HuH-7.5 (cell line): ENCODE measurements around the gene P2RY8.
"Not testable (repeated sequence)": the region's sequence is repeated elsewhere in the genome, so short reads cannot be mapped to it uniquely, and the experiment has no call there.

Source experiments
- DNase-seq: peaks from one replicate; pipeline ENCODE4 v3.0.0; 2011; ENCODE audit warnings: low spot score

P2RY8 gene

DNA sequence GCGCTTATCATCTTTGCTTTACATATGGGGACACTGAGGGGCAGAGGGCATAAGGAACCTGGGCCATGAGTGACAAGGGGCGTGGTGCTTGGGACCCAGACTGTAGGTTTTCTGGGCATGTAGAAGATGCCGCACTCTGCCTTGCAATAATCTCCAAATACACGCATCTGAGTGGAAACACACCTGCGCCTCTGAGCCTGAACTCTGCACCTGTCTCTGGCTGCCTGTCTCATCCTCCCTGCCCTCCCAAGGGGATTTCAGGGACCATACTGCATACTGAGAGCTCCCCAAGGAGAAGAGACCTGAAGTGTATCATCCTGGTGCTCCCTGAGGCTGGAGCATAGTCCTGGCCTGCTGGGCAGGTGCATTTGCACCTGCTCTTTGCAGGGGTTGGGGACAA, 49.6 kb downstream of the P2RY8 start:
- DNase-seq: no peak

GRCh38 chrX:1486749-1487361, 50.1 kb downstream of the P2RY8 start:
- no peak for DNase-seq

DNA sequence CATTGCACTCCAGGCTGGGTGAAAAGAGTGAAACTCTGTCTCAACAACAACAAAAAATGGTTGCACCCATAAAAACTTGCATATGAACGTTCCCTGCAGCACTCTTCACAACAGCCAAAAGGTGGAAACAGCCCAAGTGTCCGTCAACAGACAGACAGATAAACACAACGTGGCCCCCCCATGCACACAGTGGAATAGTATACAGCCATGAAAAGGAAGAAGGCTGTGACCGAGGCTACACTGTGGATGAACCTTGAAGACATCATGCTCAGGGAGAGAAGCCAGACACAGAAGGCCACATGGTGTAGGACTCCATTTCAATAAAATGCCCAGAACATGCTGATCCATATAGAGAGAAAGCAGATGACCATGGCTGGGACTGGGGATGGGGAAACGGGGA, 50.8 kb downstream of the P2RY8 start:
- no peak for DNase-seq

DNA sequence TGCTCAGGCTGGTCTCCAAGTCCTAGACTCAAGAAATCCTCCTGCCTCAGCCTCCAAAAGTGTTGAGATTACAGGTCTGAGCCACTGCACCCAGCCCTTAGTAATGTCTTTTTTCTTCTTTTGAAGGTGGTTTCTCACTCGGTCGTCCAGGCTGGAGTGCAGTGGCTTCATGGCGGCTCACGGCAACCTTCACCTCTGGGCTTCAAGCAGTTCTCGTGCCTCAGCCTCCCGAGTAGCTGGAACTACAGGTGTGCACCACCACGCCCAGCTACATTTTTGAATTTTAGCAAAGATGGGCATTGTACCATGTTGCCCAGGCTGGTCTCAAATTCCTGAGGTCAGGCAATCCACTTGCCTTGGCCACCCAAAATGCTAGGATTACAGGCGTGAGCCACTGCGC, 52.0 kb downstream of the P2RY8 start:
- no peak for DNase-seq

DNA sequence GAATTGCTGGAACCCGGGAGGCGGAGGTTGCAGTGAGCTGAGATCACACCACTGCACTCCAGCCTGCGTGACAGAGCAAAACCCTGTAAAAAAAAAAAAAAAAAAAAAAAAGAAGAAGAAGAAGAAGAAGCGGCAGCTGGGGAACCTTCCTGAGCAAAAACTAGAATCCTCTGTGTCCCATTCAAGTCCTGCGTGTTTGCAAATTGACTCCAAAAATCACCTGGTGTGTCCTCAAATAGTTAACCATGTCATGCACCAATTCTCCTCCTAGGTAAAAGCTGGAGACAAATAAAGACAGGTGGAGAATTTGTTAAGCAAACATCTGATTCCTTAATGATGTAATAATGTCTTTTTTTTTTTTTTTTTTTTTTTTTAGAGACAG, 52.4 kb downstream of the P2RY8 start:
- DNase-seq: no peak

DNA sequence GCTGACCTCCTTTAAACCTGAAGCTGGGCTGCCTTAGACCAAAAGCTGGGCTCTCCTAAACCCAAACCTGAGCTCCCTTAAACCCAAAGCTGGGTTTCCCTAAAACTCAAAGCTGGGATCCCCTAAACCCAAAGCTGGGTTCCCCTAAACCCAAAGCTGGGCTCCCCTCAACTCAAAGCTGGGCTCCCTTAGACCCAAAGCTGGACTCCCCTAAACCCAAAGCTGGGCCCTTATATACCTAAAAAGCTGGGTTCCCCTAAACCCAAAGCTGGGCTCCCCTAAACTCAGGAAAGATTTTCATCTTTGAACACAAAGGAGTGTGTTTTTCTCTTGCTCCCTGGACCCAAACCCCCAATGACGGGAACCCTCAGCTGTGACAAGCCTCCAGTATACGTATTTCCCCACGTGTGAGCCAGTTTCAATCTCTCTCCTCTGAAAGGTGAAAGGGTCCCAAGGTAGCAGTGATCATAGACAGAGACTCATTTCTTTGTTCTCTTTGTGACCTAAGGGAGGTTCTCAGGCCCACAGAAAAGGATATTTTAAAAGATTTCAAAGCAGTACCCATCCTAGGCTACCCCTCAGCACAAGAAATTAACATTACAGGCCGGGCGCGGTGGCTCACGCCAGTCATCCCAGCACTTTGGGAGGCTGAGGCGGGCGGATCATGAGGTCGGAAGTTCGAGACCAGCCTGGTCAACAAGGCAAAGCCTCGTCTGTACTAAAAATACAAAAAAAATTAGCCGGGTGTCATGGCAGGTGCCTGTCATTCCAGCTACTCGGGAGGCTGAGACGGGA, 52.9 kb downstream of the P2RY8 start:
- no peak for DNase-seq

- not testable (repeated sequence) for DNase-seq
Measured at GRCh38 chrX:1482530-1482928, 54.5 kb downstream of the P2RY8 start.

GRCh38 chrX:1481636-1482529, 55.1 kb downstream of the P2RY8 start:
- peak; percentile 20 for DNase-seq

- DNase-seq: no peak
Measured at GRCh38 chrX:1480082-1480785, 56.8 kb downstream of the P2RY8 start.

GRCh38 chrX:1477801-1478458, 59.1 kb downstream of the P2RY8 start:
- DNase-seq: no peak

DNA sequence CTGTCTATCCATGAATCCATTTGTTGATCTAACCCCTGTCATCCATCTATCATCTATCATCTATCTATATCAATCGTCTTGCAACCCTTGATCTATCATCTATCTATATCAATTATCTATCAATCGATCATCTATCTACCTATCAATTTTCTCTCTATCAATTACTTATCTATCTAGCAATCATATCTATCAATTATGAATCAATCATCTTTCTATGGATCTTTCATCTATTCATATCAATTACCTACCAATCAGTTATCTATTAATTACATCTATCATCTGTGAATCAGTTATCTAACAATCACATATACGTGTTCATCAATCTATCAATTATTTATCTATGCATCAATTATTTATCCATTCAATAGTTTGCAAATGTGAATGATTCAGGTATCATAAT, 59.8 kb downstream of the P2RY8 start:
- no peak for DNase-seq

DNA sequence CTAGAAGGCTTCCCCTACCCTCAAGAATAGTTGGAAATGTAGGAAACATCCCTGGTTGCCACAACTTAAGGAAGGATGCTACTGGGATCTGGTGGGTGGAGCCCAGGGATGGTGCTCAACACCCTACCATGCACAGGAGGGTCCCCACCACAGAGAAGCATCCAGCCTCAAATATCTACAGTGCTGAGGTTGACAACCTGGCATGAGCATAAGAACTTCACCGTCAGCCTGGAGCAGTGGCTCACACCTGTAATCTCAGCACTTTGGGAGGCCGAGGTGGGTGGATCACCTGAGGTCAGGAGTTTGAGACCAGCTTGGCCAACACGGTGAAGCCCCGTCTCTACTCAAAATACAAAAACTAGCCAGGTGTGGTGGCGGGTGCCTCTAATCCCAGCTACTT, 60.3 kb downstream of the P2RY8 start:
- DNase-seq: no peak

- no peak for DNase-seq
Measured at GRCh38 chrX:1475881-1476280, 61.1 kb downstream of the P2RY8 start.

DNA sequence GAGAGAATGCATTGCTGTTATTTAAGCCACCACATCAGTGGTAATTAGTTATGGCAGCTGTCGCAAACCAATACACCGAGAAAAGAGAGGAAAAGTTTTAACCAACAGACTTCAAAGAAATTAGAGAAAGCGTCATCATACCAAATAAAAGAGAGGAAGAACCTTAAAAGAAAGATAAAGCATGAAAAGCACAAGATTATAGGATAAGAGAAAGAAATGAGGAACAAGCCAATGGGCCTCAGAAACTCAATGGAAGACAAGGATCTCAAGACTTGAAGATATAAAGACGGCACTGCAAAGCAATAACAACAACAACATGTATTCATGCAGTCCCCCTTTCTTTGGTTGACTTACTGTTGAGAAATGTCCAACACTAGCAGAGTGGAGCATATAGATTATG, 61.5 kb downstream of the P2RY8 start:
- DNase-seq: no peak

DNA sequence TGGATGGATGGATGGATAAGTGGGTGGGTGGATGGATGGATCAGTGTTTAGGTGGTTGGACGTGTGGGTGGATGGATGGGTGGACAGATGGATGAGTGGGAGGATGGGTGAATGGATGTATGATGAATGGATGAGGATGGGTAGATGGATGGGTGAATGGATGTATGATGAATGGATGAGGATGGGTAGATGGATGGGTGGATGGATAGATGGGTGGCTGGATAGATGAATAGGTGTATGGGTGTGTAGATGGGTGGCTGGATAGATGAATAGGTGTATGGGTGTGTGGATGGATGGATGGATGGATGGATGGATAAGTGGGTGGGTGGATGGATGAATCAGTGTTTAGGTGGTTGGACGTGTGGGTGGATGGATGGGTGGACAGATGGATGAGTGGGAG, 62.4 kb downstream of the P2RY8 start:
- not testable (repeated sequence) for DNase-seq

DNA sequence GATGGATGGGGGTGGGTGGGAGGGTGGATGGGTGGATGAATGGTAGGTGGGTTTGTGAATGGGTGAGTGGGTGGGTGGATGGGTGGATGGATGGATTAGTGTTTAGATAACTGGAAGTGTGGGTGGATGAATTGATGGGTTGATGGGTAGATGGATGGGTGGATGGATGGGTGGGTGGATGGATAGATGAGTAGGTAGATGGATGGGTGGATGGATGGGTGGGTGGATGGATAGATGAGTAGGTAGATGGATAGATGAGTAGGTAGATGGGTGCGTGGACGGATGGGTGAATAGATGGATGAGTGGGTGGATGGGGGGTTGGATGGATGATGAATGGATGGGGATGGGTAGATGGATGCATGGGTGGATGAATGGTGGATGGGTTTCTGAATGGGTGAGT, 64.0 kb downstream of the P2RY8 start:
- no peak for DNase-seq

DNA sequence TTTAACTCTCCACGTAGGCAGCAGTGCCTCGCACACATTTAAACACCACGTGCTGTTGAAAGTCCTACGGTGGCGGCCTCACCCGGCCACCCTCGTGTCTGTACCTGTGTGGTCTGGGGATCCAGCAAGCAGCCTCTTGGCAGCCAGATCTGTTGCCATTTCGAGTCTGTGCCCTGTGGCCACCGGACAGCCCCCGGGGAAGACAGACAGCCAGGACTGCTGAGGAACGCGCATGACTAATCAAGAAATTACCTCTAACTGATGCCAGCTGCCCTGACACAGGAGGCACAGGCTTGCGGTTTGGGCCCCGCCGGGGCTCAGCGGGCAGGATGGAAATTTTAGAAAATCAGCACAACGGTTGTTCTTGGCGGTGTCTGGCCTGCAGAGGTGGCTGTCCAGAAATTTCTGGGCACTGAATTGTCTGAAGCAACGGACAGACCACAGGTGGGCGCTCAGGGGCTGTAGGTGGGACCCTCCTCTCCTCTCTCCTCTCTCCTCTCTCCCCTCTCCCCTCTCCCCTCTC, 68.7 kb downstream of the P2RY8 start:
- no peak for DNase-seq

DNA sequence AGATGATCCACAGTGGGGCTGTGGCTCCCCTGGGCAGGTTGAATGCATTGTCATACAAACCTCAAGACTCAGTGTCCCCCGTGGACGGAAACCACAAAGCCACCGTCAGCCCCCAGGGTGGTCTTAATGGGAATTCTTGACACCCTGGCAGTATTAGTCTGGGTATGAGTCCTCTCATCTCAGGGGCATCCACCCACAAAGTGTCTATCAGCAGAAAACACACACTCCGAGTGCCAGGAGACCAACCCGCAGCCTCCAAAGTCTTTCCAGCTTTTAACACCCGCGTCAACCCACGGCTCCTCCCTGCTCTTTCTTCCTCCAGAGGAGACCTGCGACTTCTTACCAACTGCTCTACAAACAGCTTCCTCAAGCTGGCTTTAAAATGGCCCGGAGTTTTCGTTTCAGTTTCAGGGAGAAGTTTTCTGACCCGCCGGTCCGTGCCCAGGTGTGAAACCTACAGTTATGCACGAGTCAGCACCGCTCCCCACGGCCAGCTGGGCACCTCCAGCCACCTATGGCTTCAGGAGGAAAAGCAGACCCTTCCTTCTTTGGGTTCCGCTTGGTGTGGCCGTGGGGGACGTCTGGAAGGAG, 69.9 kb downstream of the P2RY8 start:
- DNase-seq: no peak

GRCh38 chrX:1466232-1466661, 70.7 kb downstream of the P2RY8 start:
- DNase-seq: no peak

GRCh38 chrX:1465286-1466231, 71.4 kb downstream of the P2RY8 start:
- no peak for DNase-seq
